ENCODE data around the gene PHF14.
"Not testable (repeated sequence)": the region's sequence is repeated elsewhere in the genome, so short reads cannot be mapped to it uniquely, and the experiment has no call there.

The PHF14 gene

GRCh38 chr7:10977113-10977512 is 3.4 kb downstream of the PHF14 start:
- DNase-seq, result no peak

- DNase-seq, result no peak
Measured at GRCh38 chr7:10981317-10981716, 7.6 kb downstream of the PHF14 start.

GRCh38 chr7:10990748-10991147 is 17.1 kb downstream of the PHF14 start:
- not testable (repeated sequence) for DNase-seq

GRCh38 chr7:10995482-10996166 is 22.0 kb downstream of the PHF14 start:
- not testable (repeated sequence) for DNase-seq

- no peak for DNase-seq
Measured at GRCh38 chr7:10998996-10999757, 25.5 kb downstream of the PHF14 start.

- DNase-seq, result no peak
Measured at GRCh38 chr7:11005202-11005601, 31.5 kb downstream of the PHF14 start.

GRCh38 chr7:11006291-11006690 is 32.6 kb downstream of the PHF14 start:
- no peak for DNase-seq

- no peak for DNase-seq
Measured at GRCh38 chr7:11009631-11010030, 36.0 kb downstream of the PHF14 start.

- DNase-seq, result no peak
Measured at GRCh38 chr7:11021468-11021867, 47.8 kb downstream of the PHF14 start.

- DNase-seq, result no peak
Measured at GRCh38 chr7:11026452-11027359, 53.0 kb downstream of the PHF14 start.

- no peak for DNase-seq
Measured at GRCh38 chr7:11035661-11036060, 62.0 kb downstream of the PHF14 start.

GRCh38 chr7:11039974-11040373 is 66.3 kb downstream of the PHF14 start:
- DNase-seq, result no peak

GRCh38 chr7:11054033-11054432 is 80.4 kb downstream of the PHF14 start:
- no peak for DNase-seq

GRCh38 chr7:11060893-11061292 is 87.2 kb downstream of the PHF14 start:
- no peak for DNase-seq

- DNase-seq, result no peak
Measured at GRCh38 chr7:11062110-11062509, 88.4 kb downstream of the PHF14 start.

- no peak for DNase-seq
Measured at GRCh38 chr7:11069591-11069990, 95.9 kb downstream of the PHF14 start.

- no peak for DNase-seq
Measured at GRCh38 chr7:11077816-11078215, 104.1 kb downstream of the PHF14 start.

GRCh38 chr7:11078247-11078834 is 104.7 kb downstream of the PHF14 start:
- no peak for DNase-seq

- DNase-seq, result no peak
Measured at GRCh38 chr7:11079907-11080306, 106.2 kb downstream of the PHF14 start.

- no peak for DNase-seq
Measured at GRCh38 chr7:11082121-11082520, 108.4 kb downstream of the PHF14 start.

- DNase-seq, result no peak
Measured at GRCh38 chr7:11082552-11083213, 109.0 kb downstream of the PHF14 start.

- DNase-seq, result no peak
Measured at GRCh38 chr7:11083214-11083568, 109.5 kb downstream of the PHF14 start.

Data from central memory CD4-positive, alpha-beta T cell (primary cell).